ENCODE measurements around the gene IL16.

IL16 gene

DNA sequence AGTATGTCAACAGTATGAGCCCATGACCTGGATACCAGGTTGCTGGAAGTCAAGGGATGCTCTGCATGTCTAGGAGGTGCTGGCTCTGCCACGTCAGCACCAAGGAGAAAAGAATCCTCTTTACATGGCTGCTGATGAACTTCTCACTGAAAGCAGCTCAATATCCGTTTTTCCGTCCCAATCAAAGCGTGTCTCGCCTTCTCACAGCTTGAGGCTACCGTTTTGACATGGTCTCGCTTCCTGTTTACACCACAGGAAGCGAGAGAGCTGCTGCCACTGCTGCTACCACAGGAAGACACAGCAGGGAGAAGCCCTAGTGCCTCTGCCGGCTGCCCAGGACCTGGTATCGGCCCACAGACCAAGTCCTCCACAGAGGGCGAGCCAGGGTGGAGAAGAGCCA lies 100.0 kb downstream of the IL16 start:
- TF ChIP-seq, protein P1, sequence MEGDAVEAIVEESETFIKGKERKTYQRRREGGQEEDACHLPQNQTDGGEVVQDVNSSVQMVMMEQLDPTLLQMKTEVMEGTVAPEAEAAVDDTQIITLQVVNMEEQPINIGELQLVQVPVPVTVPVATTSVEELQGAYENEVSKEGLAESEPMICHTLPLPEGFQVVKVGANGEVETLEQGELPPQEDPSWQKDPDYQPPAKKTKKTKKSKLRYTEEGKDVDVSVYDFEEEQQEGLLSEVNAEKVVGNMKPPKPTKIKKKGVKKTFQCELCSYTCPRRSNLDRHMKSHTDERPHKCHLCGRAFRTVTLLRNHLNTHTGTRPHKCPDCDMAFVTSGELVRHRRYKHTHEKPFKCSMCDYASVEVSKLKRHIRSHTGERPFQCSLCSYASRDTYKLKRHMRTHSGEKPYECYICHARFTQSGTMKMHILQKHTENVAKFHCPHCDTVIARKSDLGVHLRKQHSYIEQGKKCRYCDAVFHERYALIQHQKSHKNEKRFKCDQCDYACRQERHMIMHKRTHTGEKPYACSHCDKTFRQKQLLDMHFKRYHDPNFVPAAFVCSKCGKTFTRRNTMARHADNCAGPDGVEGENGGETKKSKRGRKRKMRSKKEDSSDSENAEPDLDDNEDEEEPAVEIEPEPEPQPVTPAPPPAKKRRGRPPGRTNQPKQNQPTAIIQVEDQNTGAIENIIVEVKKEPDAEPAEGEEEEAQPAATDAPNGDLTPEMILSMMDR (IDR thresholded peaks at IDR 0.05; ENCODE audit: insufficient read depth, low read length), result no peak
- no peak for TF ChIP-seq REST (IDR thresholded peaks at IDR 0.05; ENCODE audit: insufficient replicate concordance, low read depth)
- TF ChIP-seq POLR2AphosphoS5 (IDR thresholded peaks at IDR 0.05; ENCODE audit: low read depth), result peak; percentile 84
- peak; percentile 55; the same call in 1 of the 2 replicates for TF ChIP-seq SPI1 (IDR thresholded peaks at IDR 0.05; ENCODE audit: borderline replicate concordance, low read depth)
- TF ChIP-seq GABPA (IDR thresholded peaks at IDR 0.05; ENCODE audit: low read depth), result peak; percentile 70
- peak overlapping the region; percentile 78 for H3K27ac ChIP-seq (replicated peaks)
- DNase-seq (ENCODE audit: low read depth in 1 of 2, low spot score in 1 of 2), result peak; percentile 68 to 92
- peak overlapping the region; percentile 55 for H3K4me3 ChIP-seq (replicated peaks; ENCODE audit: insufficient read depth, low read length)
- no peaks in the 10 kb centered on the region for H3K27me3 ChIP-seq (ENCODE audit: insufficient read depth, poor library complexity, severe bottlenecking)

DNA sequence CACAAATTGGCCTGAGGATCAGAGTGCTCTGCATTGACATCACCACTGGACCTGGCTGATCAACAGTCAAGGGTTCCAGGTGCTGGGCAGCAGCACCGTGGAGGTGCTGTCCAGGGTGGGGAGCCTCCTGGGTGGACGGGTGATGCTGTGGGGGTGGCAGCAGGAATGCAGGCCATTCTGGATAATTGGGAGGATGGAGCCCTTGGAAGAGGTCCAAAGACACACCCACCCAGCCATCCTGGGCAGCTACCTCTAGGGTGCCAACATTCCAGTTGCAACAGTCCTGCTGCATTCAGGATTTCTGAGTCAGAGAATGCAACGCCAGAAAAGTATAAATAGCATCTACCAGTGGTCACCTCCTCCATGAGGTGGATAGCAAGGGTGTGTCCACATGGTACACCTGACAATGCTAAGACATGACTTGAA lies 100.5 kb downstream of the IL16 start:
- H3K4me3 ChIP-seq (replicated peaks; ENCODE audit: insufficient read depth, low read length), result peak overlapping the region; percentile 55
- H3K27me3 ChIP-seq (ENCODE audit: insufficient read depth, poor library complexity, severe bottlenecking), result no peaks in the 10 kb centered on the region
- peak overlapping the region; percentile 78 for H3K27ac ChIP-seq (replicated peaks)
- no peak for TF ChIP-seq GABPA (IDR thresholded peaks at IDR 0.05; ENCODE audit: low read depth)
- peak; percentile 76 for TF ChIP-seq REST (IDR thresholded peaks at IDR 0.05; ENCODE audit: insufficient replicate concordance, low read depth)
- no peak for TF ChIP-seq SPI1 (IDR thresholded peaks at IDR 0.05; ENCODE audit: borderline replicate concordance, low read depth)
- no peak for DNase-seq (ENCODE audit: low read depth in 1 of 2, low spot score in 1 of 2)

DNA sequence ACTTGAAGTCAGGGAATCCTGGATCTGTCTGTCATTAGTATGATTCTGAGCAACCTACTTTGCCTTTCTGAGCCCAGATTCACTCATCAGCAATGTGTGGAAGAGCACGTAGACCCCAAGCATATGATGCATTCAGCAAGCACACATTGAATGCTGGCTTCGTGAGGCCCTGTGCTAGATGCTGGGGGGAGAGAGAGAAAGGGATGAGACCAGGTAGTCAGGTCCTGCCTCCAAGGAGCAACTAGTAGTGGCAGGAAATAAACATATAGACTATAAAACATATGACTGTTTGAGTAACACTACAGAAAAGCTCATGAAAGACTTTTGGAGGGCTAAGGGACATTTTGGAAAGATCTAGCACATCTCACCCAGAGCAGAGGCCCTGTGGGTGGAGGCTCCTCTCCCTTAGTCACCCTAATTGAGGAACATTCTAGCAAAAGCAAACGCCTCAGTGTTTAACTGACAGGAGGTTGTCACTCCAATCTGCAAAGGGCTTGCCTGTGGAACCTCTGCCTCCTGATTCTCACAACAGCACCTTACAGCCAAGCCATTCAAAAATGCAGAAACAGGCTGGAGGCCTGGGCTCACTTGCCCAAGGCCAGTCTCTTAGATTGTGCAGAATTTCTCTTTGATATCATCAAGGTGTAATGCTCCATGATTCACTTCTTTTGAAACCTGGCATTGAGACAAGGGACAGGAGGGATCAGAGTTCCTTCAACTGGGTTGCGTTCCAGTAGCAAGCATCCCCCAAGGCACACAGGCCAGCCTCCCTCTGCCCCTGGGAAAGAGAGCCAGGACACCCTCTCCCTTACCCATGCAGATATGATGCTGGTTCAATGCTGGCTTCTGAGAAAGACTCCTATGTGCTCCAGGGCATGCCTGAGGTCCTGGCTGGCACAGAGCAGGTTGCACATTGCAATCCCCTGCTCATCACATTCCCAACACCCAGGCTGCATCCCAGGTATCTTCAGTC lies 101.2 kb downstream of the IL16 start:
- Histone ChIP-seq H3K27ac (replicated peaks) (peak overlapping the region; percentile 78), H3K27me3 (ENCODE audit: insufficient read depth, poor library complexity, severe bottlenecking) (no peaks in the 10 kb centered on the region), H3K4me3 (replicated peaks; ENCODE audit: insufficient read depth, low read length) (peak overlapping the region; percentile 55)
- no peak for TF ChIP-seq SPI1 (IDR thresholded peaks at IDR 0.05; ENCODE audit: borderline replicate concordance, low read depth)
- no peak for TF ChIP-seq REST (IDR thresholded peaks at IDR 0.05; ENCODE audit: insufficient replicate concordance, low read depth)
- TF ChIP-seq, protein P1 (IDR thresholded peaks at IDR 0.05; ENCODE audit: insufficient read depth, low read length), result no peak
- TF ChIP-seq GABPA (IDR thresholded peaks at IDR 0.05; ENCODE audit: low read depth), result no peak
- TF ChIP-seq POLR2AphosphoS5 (IDR thresholded peaks at IDR 0.05; ENCODE audit: low read depth), result no peak
- DNase-seq (ENCODE audit: low read depth in 1 of 2, low spot score in 1 of 2), result peak in 1 of 2 experiments; percentile 72

Data from HL-60 (cell line).